H1 (cell line): Measurements from ENCODE around the gene BABAM2. TPM values are rescaled to one million over a fixed set of nuclear protein-coding genes. Genes with fewer than 3 reads are reported as not detected.

ENCODE experiments used
- CTCF ChIA-PET: fragments of 300-600 bp; sonication (Branson Sonifier 250); formaldehyde crosslinking; loops from one replicate; lab custom pipeline; 2021; ENCODE audit not compliant: partially characterized antibody; lab: Charles Lee
- POLR2A ChIA-PET: fragments of 300-600 bp; sonication (Branson Sonifier 250); formaldehyde crosslinking; loops from one replicate; lab custom pipeline; 2021; ENCODE audit warnings: inconsistent platforms; ENCODE audit not compliant: partially characterized antibody; lab: Charles Lee
- DNase-seq, 2 experiments: peaks; one replicate each; pipeline versions ENCODE4 v3.0.0 to v3.0.0-alpha.2; 2010 to 2022; ENCODE audit warnings: low spot score in 2 of 2, low read depth in 1 of 2, mixed read lengths in 1 of 2
- FAIRE-seq: peaks from 2 replicates; lab custom pipeline; 2011; peaks lifted over from hg19 to GRCh38; lab: Jason Lieb, UNC
- H2AFZ ChIP-seq: 2 replicates; pipeline ENCODE4 v1.8.1; 2012; ENCODE audit warnings: low read length, inconsistent platforms
- H2AK5ac ChIP-seq: 2 replicates; pipeline ENCODE4 v1.6.1; 2013; ENCODE audit warnings: low read depth, low read length
- H2BK120ac ChIP-seq: replicated peaks from 2 replicates; pipeline ENCODE3; 2013; ENCODE audit warnings: low read depth, low read length, inconsistent platforms
- H2BK12ac ChIP-seq: 2 replicates; pipeline ENCODE4 v1.6.1; 2013; ENCODE audit warnings: low read depth, low read length
- H2BK15ac ChIP-seq: 2 replicates; pipeline ENCODE4 v1.6.1; 2013; ENCODE audit warnings: low read length
- H2BK20ac ChIP-seq: 2 replicates; pipeline ENCODE4 v1.6.1; 2013; ENCODE audit warnings: low read length
- H2BK5ac ChIP-seq: 2 replicates; pipeline ENCODE4 v1.6.1; 2013; ENCODE audit warnings: low read depth, low read length
- H3K14ac ChIP-seq: 2 replicates; pipeline ENCODE4 v1.6.1; 2013; ENCODE audit warnings: inconsistent platforms; ENCODE audit not compliant: insufficient read length
- H3K18ac ChIP-seq: 2 replicates; pipeline ENCODE4 v1.6.1; 2013; ENCODE audit warnings: low read length; ENCODE audit errors: extremely low read depth
- H3K23ac ChIP-seq: 2 replicates; pipeline ENCODE4 v1.6.1; 2013; ENCODE audit warnings: inconsistent platforms; ENCODE audit not compliant: insufficient read length
- H3K23me2 ChIP-seq: 2 replicates; pipeline ENCODE4 v1.6.1; 2013; ENCODE audit warnings: low read depth, low read length
- H3K27ac ChIP-seq: 2 replicates; pipeline ENCODE4 v1.6.1; 2011; ENCODE audit warnings: low read depth, low read length, inconsistent platforms
- H3K27me3 ChIP-seq, 4 experiments: replicated peaks in 1 of 4; 1 replicate in 1 of 4; 2 replicates in 3 of 4; pipeline versions ENCODE4 v1.6.1 to v1.8.1; 2011 to 2013; ENCODE audit warnings: low read length in 3 of 4, mild to moderate bottlenecking in 3 of 4, inconsistent platforms in 2 of 4, mixed read lengths in 2 of 4, moderate library complexity in 1 of 4; ENCODE audit not compliant: control insufficient read depth in 3 of 4, insufficient read depth in 3 of 4; ENCODE audit errors: extremely low read depth in 1 of 4
- H3K36me3 ChIP-seq, 4 experiments: 2 replicates each; pipeline versions ENCODE4 v1.6.1 to v1.8.1; 2011 to 2013; ENCODE audit warnings: mild to moderate bottlenecking in 4 of 4, low read length in 3 of 4, moderate library complexity in 2 of 4, control low read depth in 1 of 4, inconsistent platforms in 1 of 4; ENCODE audit not compliant: insufficient read depth in 4 of 4, control insufficient read depth in 2 of 4
- H3K4ac ChIP-seq: replicated peaks from 2 replicates; pipeline ENCODE3; 2013; ENCODE audit warnings: low read length, low read depth, mixed read lengths, inconsistent platforms; ENCODE audit not compliant: insufficient read length
- H3K4me1 ChIP-seq, 4 experiments: replicated peaks in 1 of 4; 1 replicate in 1 of 4; 2 replicates in 3 of 4; pipeline versions ENCODE4 v1.6.1 to v1.8.1; 2011 to 2013; ENCODE audit warnings: low read length in 3 of 4, inconsistent platforms in 2 of 4, mixed read lengths in 1 of 4; ENCODE audit not compliant: insufficient read depth in 4 of 4, control insufficient read depth in 3 of 4
- H3K4me2 ChIP-seq, 2 experiments: 2 replicates each; pipeline versions ENCODE4 v1.6.1 to v1.8.1; 2011 to 2013; ENCODE audit warnings: low read depth in 2 of 2, low read length in 2 of 2, control low read depth in 1 of 2, inconsistent platforms in 1 of 2, mild to moderate bottlenecking in 1 of 2; ENCODE audit not compliant: insufficient read depth in 1 of 2
- H3K4me3 ChIP-seq, 4 experiments: fragments of 200-600, 300-600 bp in 1 of 4; sonication (generic), shearing (Covaris generic), sonication (Bioruptor Twin) in 1 of 4; 2 replicates each; pipeline versions ENCODE4 v1.5.1 to v1.8.1; 2011 to 2016; ENCODE audit warnings: low read length in 4 of 4, low read depth in 3 of 4, control low read depth in 2 of 4, inconsistent platforms in 2 of 4, mild to moderate bottlenecking in 2 of 4, mixed read lengths in 1 of 4, moderate library complexity in 1 of 4; ENCODE audit not compliant: insufficient read depth in 2 of 4; ENCODE audit errors: extremely low read depth in 1 of 4
- H3K56ac ChIP-seq: replicated peaks from 2 replicates; pipeline ENCODE3; 2013; ENCODE audit warnings: low read depth, mild to moderate bottlenecking, mixed read lengths, low read length, inconsistent platforms; ENCODE audit not compliant: insufficient read length
- H3K79me1 ChIP-seq: 2 replicates; pipeline ENCODE4 v1.6.1; 2013; ENCODE audit warnings: low read depth, low read length, control low read depth
- H3K79me2 ChIP-seq, 2 experiments: 2 replicates each; pipeline versions ENCODE4 v1.6.1 to v1.8.1; 2012 to 2013; ENCODE audit warnings: low read length in 2 of 2, mild to moderate bottlenecking in 2 of 2, inconsistent platforms in 1 of 2; ENCODE audit not compliant: insufficient read depth in 2 of 2, control insufficient read depth in 1 of 2
- H3K9ac ChIP-seq, 4 experiments: replicated peaks in 1 of 4; 1 replicate in 1 of 4; 2 replicates in 3 of 4; pipeline versions ENCODE4 v1.6.1 to v1.8.1; 2011 to 2013; ENCODE audit warnings: low read depth in 3 of 4, low read length in 3 of 4, control low read depth in 2 of 4, mild to moderate bottlenecking in 2 of 4, moderate library complexity in 2 of 4, inconsistent platforms in 1 of 4; ENCODE audit errors: extremely low read depth in 1 of 4
- H3K9me3 ChIP-seq, 2 experiments: 2 replicates each; pipeline versions ENCODE4 v1.6.1 to v1.8.1; 2012 to 2013; ENCODE audit warnings: mild to moderate bottlenecking in 2 of 2, moderate library complexity in 2 of 2, control low read depth in 1 of 2, inconsistent platforms in 1 of 2, low read depth in 1 of 2, low read length in 1 of 2, mixed read lengths in 1 of 2; ENCODE audit not compliant: insufficient read depth in 2 of 2
- H4K20me1 ChIP-seq, 2 experiments: replicated peaks in 1 of 2; 2 replicates each; pipeline versions ENCODE3 to v1.8.1; 2011 to 2013; ENCODE audit warnings: inconsistent platforms in 2 of 2, low read length in 2 of 2, mild to moderate bottlenecking in 1 of 2; ENCODE audit not compliant: insufficient read depth in 2 of 2, control insufficient read depth in 1 of 2
- H4K5ac ChIP-seq: 2 replicates; pipeline ENCODE4 v1.6.1; 2013; ENCODE audit warnings: low read length, low read depth, mixed read lengths, inconsistent platforms; ENCODE audit not compliant: insufficient read length
- H4K8ac ChIP-seq: 2 replicates; pipeline ENCODE4 v1.8.0; 2013; ENCODE audit warnings: mild to moderate bottlenecking, moderate library complexity, low read length, inconsistent platforms; ENCODE audit not compliant: insufficient read depth; ENCODE audit errors: extremely low read depth
- H4K91ac ChIP-seq: replicated peaks from 2 replicates; pipeline ENCODE3; 2013; ENCODE audit warnings: low read length, mixed read lengths, inconsistent platforms; ENCODE audit not compliant: insufficient read length
- MAFK ChIP-seq: IDR thresholded peaks from 2 replicates; pipeline ENCODE4 v1.6.1; 2012; ENCODE audit warnings: low read depth, mild to moderate bottlenecking, improper control_type of control experiment, low read length
- WGBS, 2 experiments: shearing (Covaris generic) in 1 of 2; methylation state at CpG; one replicate each; pipeline versions ENCODE4 v1.1.6 to v1.1.7; 2013 to 2015; ENCODE audit warnings: low lambda C conversion rate in 2 of 2, mixed read lengths in 2 of 2, inconsistent platforms in 1 of 2, low coverage in 1 of 2, missing lambda C conversion rate in 1 of 2; ENCODE audit not compliant: insufficient replicate concordance in 2 of 2, insufficient coverage in 1 of 2, insufficient read length in 1 of 2; ENCODE audit errors: extremely low coverage in 1 of 2, missing lambda C conversion rate in 1 of 2; 5-methylcytosine and 5-hydroxymethylcytosine counted together
- polyA plus RNA-seq, 7 experiments: library from polyadenylated mRNA; depleted of rRNA in 3 of 7; stranded (reverse) in 5 of 7; unstranded in 2 of 7; fragments of >200 nt in 5 of 7; fragments of 200-250 nt in 2 of 7; gene quantifications; 1 replicate in 5 of 7; 2 replicates in 1 of 7; 4 replicates in 1 of 7; pipeline versions ENCODE4 v1.2.1 to v1.2.3, GENCODE V29; 2011 to 2013; ENCODE audit warnings: missing spikeins in 2 of 7, mixed read lengths in 2 of 7
- total RNA-seq: library from RNA; stranded (reverse); fragmentation: NEBNext Ultra II Directional; extraction: Animal tissue kit (Norgen Biotek cat#: 25700); gene quantifications from 2 replicates; pipeline ENCODE4 v1.2.1, GENCODE V29; 2021

The BABAM2 gene
- total and polyA plus RNA-seq, 2 of the 8 experiments (the other 6 are each of a cell fraction or from before 2014, with no cell fraction given): 15.8 to 20.9 TPM

DNA sequence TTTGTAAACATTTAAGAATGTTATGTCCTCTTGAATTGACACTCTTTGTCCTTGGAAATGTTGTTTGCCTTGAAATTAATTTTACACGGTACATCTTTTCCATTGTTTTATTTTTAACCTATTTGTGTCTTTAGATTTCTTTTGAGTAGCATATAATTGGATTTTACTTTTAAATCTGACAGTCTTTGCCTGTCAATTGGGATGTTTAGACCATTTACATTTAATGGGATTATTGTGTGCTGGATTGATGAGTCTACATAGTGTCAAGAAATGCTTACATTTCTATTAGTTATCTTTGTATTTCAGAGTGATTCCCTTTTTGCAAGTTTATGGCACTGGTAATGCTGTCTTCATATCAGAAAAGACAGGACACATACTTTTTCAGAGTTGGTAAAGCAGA is 61.5 kb downstream of the BABAM2 start:
- H3K4me2 ChIP-seq: no peak overlapping the region
- H3K23me2 ChIP-seq: no peaks in the 10 kb centered on the region
- no peaks in the 10 kb centered on the region for H3K36me3 ChIP-seq
- no peak overlapping the region for H4K91ac ChIP-seq
- H3K4ac ChIP-seq: no peak overlapping the region
- no peaks in the 10 kb centered on the region; a peak in 2 of 7 replicates for H3K27me3 ChIP-seq
- H2AFZ ChIP-seq: no peak overlapping the region
- H2BK20ac ChIP-seq: no peak overlapping the region
- no peak overlapping the region for H4K8ac ChIP-seq
- no peaks in the 10 kb centered on the region for H3K9me3 ChIP-seq
- H3K18ac ChIP-seq: no peak overlapping the region
- H3K79me2 ChIP-seq: no peaks in the 10 kb centered on the region
- no peaks in the 10 kb centered on the region for H3K4me1 ChIP-seq
- no peak overlapping the region for H3K4me3 ChIP-seq
- H3K27ac ChIP-seq: no peak overlapping the region
- H4K20me1 ChIP-seq: no peaks in the 10 kb centered on the region
- no peak overlapping the region for H3K23ac ChIP-seq
- H2BK15ac ChIP-seq: no peak overlapping the region
- ChIA-PET POLR2A (no interaction called here), CTCF (no interaction called here)
- no peak overlapping the region for H3K14ac ChIP-seq
- no peak overlapping the region for H3K9ac ChIP-seq
- no peak overlapping the region for H4K5ac ChIP-seq
- no peak overlapping the region for H3K56ac ChIP-seq
- no peaks in the 10 kb centered on the region for H3K79me1 ChIP-seq
- WGBS, 2 experiments: 96% methylated on average over 1 of the region's 1 CpG; no CpG with 5 or more reads in 1 of the 2 experiments
- DNase-seq: no peak
- no peak overlapping the region for H2AK5ac ChIP-seq
- no peak for FAIRE-seq
- H2BK12ac ChIP-seq: no peak overlapping the region
- H2BK5ac ChIP-seq: no peak overlapping the region
- H2BK120ac ChIP-seq: no peak overlapping the region
- TF ChIP-seq MAFK: no peak
